Measurements from ENCODE around the gene ABO.
"Not testable (repeated sequence)": the region's sequence is repeated elsewhere in the genome, so short reads cannot be mapped to it uniquely, and the experiment has no call there.

Gene ABO

DNA sequence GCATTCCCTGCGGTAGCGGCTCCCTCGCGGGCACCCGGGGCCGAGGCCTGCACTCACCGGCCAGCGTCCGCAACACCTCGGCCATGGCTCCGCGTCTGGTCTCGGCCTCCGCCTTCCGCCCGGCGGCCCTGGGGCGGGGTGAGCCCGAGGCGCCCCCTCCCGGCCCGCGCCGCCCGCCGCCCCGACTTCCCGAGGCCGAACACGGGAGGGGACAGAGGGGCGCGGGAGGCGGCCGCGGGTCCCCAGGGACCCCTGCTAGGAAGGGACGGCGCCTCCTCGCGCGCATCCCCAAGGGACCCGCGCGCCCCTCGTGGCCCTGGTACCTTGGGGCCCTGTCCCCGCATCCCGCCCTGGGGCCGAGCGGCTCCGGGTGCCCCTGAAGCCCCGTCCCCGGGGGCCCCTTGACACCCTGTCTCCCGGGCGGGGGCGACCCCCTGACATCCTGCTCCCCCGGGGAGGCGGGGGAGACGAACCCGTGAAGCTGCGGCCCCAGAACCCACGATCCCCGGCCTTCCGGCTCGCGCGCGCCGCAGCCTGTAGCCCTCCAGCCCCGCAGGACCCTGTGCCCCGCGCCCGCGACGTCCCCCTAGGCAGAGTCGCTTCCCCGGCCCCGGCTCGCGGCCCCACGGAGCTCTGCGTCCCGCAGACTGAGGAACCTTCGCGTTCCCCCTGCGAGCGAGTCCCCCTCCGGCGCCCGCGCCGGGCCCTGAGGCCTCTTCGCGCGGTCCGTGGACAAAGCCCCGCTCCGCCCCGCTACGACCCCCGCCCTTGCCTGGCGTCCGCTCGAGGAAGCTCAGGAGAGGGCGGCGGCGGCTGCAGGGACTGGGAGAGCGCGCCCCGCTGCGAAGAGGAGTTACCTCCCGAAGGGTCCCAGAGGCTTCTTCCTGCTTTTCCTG is at the start of gene ABO:
Gene ABO, minus strand, starts transcription at position 97 of the 896 bp plus-strand sequence.
- H3K9me3 ChIP-seq (ENCODE audit: low read length): peaks cover 14% of the 10 kb centered on the region
- H3K4me1 ChIP-seq (ENCODE audit: insufficient read depth, low read length): peaks cover 1% of the 10 kb centered on the region
- no peak within 1 kb of the TSS for H2AFZ ChIP-seq (ENCODE audit: low read depth, low read length)
- H3K4me3 ChIP-seq (ENCODE audit: low read length): no peak within 1 kb of the TSS
- peaks cover 80% of the 10 kb centered on the region for H3K27me3 ChIP-seq (ENCODE audit: insufficient read depth, low read length)
- H3K36me3 ChIP-seq (ENCODE audit: insufficient read depth, low read length): no peaks in the 10 kb centered on the region

DNA sequence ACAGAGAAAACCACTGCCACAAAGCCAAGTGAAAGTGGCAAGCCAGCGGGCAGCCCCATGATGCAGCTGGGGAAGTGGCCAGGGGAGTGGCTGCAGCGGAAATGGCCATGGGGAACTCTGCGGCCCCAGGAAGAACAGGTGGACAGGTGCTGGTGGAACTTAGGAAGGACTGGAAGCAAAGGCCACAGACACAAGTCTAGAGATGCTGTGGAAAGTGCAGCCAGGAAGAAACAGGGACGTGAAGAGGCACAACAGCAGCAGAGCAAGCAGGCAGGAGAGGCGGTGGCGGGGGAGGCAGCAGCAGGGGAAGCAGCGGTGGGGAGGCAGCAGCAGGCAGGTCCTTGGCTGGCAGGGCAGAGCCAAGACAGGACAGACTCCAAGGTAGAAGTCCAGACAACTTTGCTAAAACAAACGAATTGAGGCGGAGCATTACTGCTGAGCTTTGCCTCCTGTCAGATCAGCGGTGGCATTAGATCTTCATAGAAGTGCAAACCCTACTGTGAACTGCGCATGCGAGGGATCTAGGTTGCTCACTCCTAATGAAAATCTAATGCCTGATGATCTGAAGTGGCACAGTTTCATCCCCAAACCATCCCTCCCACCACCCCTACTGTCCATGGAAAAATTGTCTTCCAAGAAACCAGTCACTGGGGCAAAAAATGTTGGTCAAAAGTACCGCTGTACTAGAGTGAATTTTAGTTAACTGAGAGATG is 49.1 kb upstream of the ABO start:
- H3K27me3 ChIP-seq (ENCODE audit: insufficient read depth, low read length): no peaks in the 10 kb centered on the region
- no peak overlapping the region for H2AFZ ChIP-seq (ENCODE audit: low read depth, low read length)
- H3K36me3 ChIP-seq (ENCODE audit: insufficient read depth, low read length): peaks cover under 1% of the 10 kb centered on the region
- no peaks in the 10 kb centered on the region for H3K9me3 ChIP-seq (ENCODE audit: low read length)
- no peaks in the 10 kb centered on the region for H3K4me1 ChIP-seq (ENCODE audit: insufficient read depth, low read length)
- no peak overlapping the region for H3K4me3 ChIP-seq (ENCODE audit: low read length)

DNA sequence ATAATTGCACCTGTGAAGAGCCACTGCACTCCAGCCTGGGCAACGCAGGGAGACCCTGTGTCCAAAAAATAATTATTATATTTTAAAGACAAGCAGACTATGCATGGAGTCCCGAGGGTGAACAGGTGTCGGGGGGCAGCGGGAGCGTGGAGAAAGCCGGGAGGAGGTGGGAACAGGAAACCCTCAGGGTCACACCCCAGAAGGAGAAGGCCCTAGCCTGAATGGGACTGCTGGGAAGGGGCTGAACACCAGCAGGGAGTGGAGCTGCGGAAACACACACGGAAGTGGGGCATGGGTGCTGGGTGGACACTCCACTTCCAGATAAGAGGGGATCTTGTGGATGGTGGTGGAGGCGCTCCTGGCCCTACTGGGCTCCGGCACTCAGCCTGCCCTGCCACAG is 48.2 kb upstream of the ABO start:
- Histone ChIP-seq H3K4me3 (ENCODE audit: low read length) (no peak overlapping the region), H2AFZ (ENCODE audit: low read depth, low read length) (no peak overlapping the region), H3K4me1 (ENCODE audit: insufficient read depth, low read length) (no peaks in the 10 kb centered on the region), H3K36me3 (ENCODE audit: insufficient read depth, low read length) (no peaks in the 10 kb centered on the region), H3K9me3 (ENCODE audit: low read length) (no peaks in the 10 kb centered on the region), H3K27me3 (ENCODE audit: insufficient read depth, low read length) (no peaks in the 10 kb centered on the region)

DNA sequence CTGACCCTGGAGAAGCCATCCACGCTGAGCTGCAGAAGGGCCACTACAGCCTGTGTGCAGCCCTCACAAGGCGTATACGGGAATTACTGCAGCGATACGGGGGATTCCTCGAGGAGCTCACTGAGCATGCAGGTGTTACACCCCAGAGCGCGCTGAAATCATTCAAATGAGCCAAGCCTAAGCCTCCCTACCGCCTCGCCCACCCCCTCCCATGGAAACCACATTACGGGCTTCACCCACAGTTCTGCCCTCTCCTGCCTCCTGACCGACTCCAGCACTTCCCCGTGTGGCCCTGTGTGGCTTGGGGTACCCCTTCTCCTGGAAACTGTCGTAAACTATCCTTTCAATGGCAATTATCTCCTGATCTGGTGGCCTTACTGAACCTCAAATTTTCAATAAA is 47.7 kb upstream of the ABO start:
- no peaks in the 10 kb centered on the region for H3K27me3 ChIP-seq (ENCODE audit: insufficient read depth, low read length)
- no peak overlapping the region for H2AFZ ChIP-seq (ENCODE audit: low read depth, low read length)
- H3K4me1 ChIP-seq (ENCODE audit: insufficient read depth, low read length): no peaks in the 10 kb centered on the region
- no peak overlapping the region for H3K4me3 ChIP-seq (ENCODE audit: low read length)
- H3K36me3 ChIP-seq (ENCODE audit: insufficient read depth, low read length): no peaks in the 10 kb centered on the region
- no peaks in the 10 kb centered on the region for H3K9me3 ChIP-seq (ENCODE audit: low read length)

DNA sequence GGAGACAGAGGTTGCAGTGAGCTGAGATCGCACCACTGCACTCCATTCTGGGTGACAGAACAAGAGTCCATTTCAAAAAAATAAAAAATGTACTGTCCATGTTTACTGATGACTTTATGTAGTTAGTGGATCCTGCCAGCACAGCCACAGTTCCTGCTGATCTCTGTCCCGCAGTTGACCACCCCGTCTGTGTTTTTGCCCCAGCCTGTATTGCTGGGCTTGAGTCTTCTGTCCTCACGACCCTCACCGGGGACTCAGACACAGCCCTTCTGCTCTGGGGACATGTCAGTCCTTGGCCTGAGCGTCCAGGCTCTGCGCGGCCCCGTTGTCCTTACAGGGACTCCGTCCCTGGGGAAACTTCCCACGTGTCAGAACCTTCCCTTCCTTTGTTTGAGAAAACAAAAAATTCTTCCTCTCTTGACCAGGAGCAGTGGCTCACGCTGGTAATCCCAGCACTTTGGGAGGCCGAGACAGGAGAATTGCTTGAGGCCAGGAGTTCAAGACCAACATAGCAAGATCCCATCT is 46.5 kb upstream of the ABO start:
- Histone ChIP-seq H3K36me3 (ENCODE audit: insufficient read depth, low read length) (no peaks in the 10 kb centered on the region), H2AFZ (ENCODE audit: low read depth, low read length) (no peak overlapping the region), H3K4me3 (ENCODE audit: low read length) (no peak overlapping the region), H3K27me3 (ENCODE audit: insufficient read depth, low read length) (no peaks in the 10 kb centered on the region), H3K4me1 (ENCODE audit: insufficient read depth, low read length) (no peaks in the 10 kb centered on the region), H3K9me3 (ENCODE audit: low read length) (no peaks in the 10 kb centered on the region)

DNA sequence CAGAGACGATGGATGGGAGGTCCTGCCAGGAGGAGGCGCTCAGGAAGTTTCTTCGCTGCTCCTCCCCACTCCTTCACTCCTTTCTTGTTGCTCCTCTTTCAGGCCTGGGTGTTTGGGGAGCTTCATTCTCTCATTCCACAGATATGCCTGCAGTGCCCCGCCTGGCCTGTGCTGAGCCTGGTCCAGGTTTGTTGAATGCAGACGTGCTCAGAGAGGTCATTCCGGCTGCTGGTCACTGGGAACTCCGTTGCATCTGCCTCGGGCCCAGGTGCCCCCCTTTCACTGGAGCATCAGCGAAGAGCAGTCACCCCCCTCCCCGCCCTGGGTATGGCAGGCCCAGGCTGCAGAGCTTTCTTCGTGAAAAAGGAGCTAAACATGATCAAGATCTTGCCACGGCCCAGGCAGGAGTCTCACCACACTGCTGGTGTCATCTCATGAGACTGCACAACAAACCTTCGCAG is 45.5 kb upstream of the ABO start:
- Histone ChIP-seq H3K9me3 (ENCODE audit: low read length) (no peaks in the 10 kb centered on the region), H3K27me3 (ENCODE audit: insufficient read depth, low read length) (no peaks in the 10 kb centered on the region), H3K4me3 (ENCODE audit: low read length) (no peak overlapping the region), H3K4me1 (ENCODE audit: insufficient read depth, low read length) (no peaks in the 10 kb centered on the region), H2AFZ (ENCODE audit: low read depth, low read length) (no peak overlapping the region), H3K36me3 (ENCODE audit: insufficient read depth, low read length) (no peaks in the 10 kb centered on the region)

DNA sequence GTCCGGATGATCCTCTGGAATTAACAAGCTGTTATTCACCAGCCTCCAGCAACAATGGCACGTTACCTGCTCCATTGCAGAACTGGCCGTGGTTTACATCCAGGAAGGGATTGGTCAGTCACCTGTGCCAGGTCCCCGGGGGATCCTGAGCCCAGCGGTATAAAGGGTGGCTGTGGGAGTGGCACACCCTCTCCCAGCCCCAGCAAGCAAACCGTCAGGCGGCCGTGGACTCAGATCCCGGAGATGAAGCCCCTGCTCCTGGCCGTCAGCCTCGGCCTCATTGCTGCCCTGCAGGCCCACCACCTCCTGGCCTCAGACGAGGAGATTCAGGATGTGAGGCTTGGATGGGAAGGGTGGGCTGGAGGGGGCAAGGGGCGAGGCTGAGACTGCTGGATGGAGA is 42.5 kb upstream of the ABO start:
- H3K27me3 ChIP-seq (ENCODE audit: insufficient read depth, low read length); H3K4me1 ChIP-seq (ENCODE audit: insufficient read depth, low read length); H3K4me3 ChIP-seq (ENCODE audit: low read length); H2AFZ ChIP-seq (ENCODE audit: low read depth, low read length); H3K36me3 ChIP-seq (ENCODE audit: insufficient read depth, low read length); H3K9me3 ChIP-seq (ENCODE audit: low read length): not testable (repeated sequence)

DNA sequence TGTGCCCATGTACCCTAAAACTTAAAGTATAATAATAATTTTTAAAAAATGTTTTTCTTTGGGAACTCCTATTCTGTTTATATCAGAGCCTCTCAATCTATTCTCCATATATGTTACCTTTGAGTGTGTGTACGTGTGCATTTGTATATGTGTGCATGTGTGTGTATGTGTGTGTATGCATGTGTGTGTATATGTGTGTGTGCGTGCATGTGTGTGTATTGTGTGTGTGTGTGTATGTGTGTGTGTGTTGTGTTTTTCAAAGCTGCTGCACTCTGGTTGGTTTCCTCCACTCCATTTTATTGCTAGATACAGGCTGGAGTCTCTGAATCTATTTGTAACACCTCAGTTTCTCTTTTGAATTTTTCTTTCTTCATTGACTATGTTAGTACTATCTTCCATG is 41.0 kb upstream of the ABO start:
- no peak overlapping the region for H2AFZ ChIP-seq (ENCODE audit: low read depth, low read length)
- no peak overlapping the region for H3K4me3 ChIP-seq (ENCODE audit: low read length)
- no peaks in the 10 kb centered on the region for H3K36me3 ChIP-seq (ENCODE audit: insufficient read depth, low read length)
- H3K9me3 ChIP-seq (ENCODE audit: low read length): no peaks in the 10 kb centered on the region
- H3K4me1 ChIP-seq (ENCODE audit: insufficient read depth, low read length): no peaks in the 10 kb centered on the region
- no peaks in the 10 kb centered on the region for H3K27me3 ChIP-seq (ENCODE audit: insufficient read depth, low read length)

DNA sequence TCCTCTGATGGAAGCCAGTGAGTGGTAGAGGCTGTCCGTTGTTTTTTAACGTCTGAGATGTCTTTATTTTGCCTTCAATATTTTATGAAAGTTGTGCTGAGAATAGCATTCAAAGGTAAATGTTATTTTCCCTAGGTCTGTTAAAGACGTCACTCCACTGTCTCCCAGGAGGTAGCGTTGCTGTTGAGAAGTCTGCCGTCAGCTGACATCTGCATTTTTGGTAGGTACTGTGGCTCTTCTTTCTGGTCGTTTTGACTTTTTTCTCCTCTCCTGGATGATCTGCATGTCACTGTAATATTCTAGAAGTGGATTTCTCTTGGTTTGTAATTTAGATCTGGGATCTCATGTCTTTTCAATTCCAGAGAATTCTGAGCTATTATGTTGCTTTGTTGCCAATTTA is 34.6 kb upstream of the ABO start:
- H3K27me3 ChIP-seq (ENCODE audit: insufficient read depth, low read length): peaks cover 3% of the 10 kb centered on the region
- H3K36me3 ChIP-seq (ENCODE audit: insufficient read depth, low read length): no peaks in the 10 kb centered on the region
- H3K4me3 ChIP-seq (ENCODE audit: low read length): no peak overlapping the region
- no peaks in the 10 kb centered on the region for H3K9me3 ChIP-seq (ENCODE audit: low read length)
- no peaks in the 10 kb centered on the region for H3K4me1 ChIP-seq (ENCODE audit: insufficient read depth, low read length)
- H2AFZ ChIP-seq (ENCODE audit: low read depth, low read length): no peak overlapping the region

DNA sequence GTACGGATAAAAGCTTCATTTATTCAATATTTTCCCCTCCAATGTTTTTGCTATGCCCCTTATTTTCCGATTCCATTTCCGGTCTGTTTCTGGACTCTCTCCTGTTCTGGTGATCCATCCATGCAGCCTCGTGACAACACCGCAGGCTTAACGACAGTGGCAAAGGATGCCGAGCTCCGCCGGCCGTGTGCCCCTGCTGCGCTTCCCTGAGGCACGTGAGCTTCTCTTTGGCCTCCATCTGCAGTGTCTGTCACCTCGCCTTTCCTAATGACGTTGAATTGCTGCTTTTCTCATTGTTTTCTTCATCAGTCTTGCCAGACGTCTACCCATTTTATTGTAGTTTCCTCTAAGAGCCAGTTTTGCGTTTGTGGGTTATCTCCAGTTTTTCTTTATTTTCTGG is 32.3 kb upstream of the ABO start:
- Histone ChIP-seq H2AFZ (ENCODE audit: low read depth, low read length) (no peak overlapping the region), H3K27me3 (ENCODE audit: insufficient read depth, low read length) (peaks cover 3% of the 10 kb centered on the region), H3K36me3 (ENCODE audit: insufficient read depth, low read length) (no peaks in the 10 kb centered on the region), H3K4me1 (ENCODE audit: insufficient read depth, low read length) (no peaks in the 10 kb centered on the region), H3K4me3 (ENCODE audit: low read length) (no peak overlapping the region), H3K9me3 (ENCODE audit: low read length) (no peaks in the 10 kb centered on the region)

DNA sequence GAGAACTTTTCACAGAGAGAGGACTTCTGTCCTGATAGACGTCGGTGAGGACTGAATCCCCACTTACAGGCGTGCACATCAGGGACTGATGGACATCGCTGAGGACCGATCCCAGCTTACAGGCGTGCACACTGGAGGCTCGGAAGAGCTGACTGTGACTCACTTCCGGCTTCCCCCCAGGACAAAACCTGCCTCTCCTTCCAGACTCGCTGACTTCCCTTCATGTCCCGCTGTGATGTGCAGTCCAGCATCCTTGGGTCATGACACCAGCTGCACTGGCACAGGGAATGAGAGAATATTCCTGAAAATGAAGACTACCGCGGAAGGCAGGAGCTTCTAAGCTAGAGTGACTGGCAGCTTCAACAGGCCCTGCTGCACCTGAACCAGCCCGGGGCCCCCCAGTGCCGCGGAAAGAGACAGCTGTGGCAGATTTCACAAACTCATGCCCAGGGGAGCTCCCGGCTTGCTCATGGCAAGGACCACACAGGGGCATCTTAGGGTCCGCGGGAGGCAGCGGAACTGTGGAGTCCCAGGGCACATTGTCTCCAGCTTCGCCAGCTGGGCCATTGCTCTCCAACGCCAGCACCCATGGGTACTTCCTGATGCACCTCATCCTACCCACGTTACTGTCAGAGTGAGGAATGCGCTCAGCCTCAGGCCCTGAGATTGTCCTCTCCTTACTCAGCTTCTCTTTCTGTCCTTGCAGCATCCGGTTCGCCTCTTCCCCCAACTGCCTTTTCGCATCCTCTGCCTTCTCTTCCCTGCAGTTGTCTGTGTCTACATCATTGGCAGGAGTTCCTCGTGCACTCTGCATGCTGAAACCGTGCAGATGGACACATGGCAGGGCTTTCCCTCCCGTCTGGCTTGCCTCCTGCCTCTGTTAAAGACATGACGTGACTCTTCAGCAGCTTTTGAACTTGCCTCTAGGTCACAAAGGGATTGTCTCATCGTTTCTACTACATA is 31.5 kb upstream of the ABO start:
- no peak overlapping the region for H2AFZ ChIP-seq (ENCODE audit: low read depth, low read length)
- H3K4me1 ChIP-seq (ENCODE audit: insufficient read depth, low read length): no peaks in the 10 kb centered on the region
- no peaks in the 10 kb centered on the region for H3K9me3 ChIP-seq (ENCODE audit: low read length)
- H3K4me3 ChIP-seq (ENCODE audit: low read length): no peak overlapping the region
- peaks cover 3% of the 10 kb centered on the region for H3K27me3 ChIP-seq (ENCODE audit: insufficient read depth, low read length)
- H3K36me3 ChIP-seq (ENCODE audit: insufficient read depth, low read length): no peaks in the 10 kb centered on the region

DNA sequence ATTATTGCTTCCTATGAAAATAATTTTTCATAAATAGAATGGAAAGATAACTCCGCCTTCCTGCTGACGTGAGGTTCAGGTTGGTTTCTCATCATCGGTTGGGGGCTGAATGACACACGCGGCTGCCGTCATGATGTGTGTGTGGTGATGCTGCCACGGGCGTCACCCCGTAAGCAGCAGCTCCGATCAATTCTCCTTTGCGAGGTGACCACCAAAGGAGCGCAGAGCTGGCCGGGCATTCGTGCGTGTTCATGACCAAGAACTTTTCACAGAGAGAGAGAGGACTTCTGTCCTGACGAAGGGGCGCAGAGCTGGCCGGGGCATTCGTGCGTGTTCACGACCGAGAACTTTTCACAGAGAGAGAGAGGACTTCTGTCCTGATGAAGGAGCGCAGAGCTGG is 30.7 kb upstream of the ABO start:
- no peaks in the 10 kb centered on the region for H3K4me1 ChIP-seq (ENCODE audit: insufficient read depth, low read length)
- H2AFZ ChIP-seq (ENCODE audit: low read depth, low read length): no peak overlapping the region
- peaks cover 6% of the 10 kb centered on the region for H3K27me3 ChIP-seq (ENCODE audit: insufficient read depth, low read length)
- H3K4me3 ChIP-seq (ENCODE audit: low read length): no peak overlapping the region
- no peaks in the 10 kb centered on the region for H3K36me3 ChIP-seq (ENCODE audit: insufficient read depth, low read length)
- no peaks in the 10 kb centered on the region for H3K9me3 ChIP-seq (ENCODE audit: low read length)

Data from neuron (in vitro differentiated cells).